PC-3 (cell line): ENCODE measurements around the gene NLGN4X. TPM values are rescaled to one million over a fixed set of nuclear protein-coding genes. Genes with fewer than 3 reads are reported as not detected.

Experiments used
- ATAC-seq: fragments of 200-7000 bp; cut with Tn5 transposase; 2 replicates; pipeline ENCODE4 v1.9.1; 2020; ENCODE audit warnings: mild to moderate bottlenecking, moderate library complexity
- BruUV-seq: library from RNA; stranded (reverse); fragments of 400-500 nt; replicated peaks from 2 replicates; lab custom pipeline; 2021; lab: Mats Ljungman, UMichigan
- CTCF ChIA-PET: fragments of 300-600 bp; sonication (Branson Sonifier 250); formaldehyde crosslinking; loops from one replicate; lab custom pipeline; 2022; ENCODE audit warnings: antibody characterized with exemption; lab: Charles Lee
- POLR2A ChIA-PET: fragments of 300-600 bp; sonication (Branson Sonifier 250); formaldehyde crosslinking; loops from one replicate; lab custom pipeline; 2022; ENCODE audit warnings: antibody characterized with exemption; ENCODE audit not compliant: unreplicated experiment; lab: Charles Lee
- DNase-seq: peaks from one replicate; pipeline ENCODE4 v3.0.0-alpha.2; 2015
- H2AFZ ChIP-seq: fragments of 300-600 bp; sonication (generic); 2 replicates; pipeline ENCODE4 v1.6.0; 2016; ENCODE audit warnings: antibody characterized with exemption, low read length
- H3F3A ChIP-seq: fragments of 300-600 bp; sonication (generic); one replicate; pipeline ENCODE4 v1.6.0; 2017; ENCODE audit warnings: antibody characterized with exemption, low read length, control low read depth, mild to moderate bottlenecking; ENCODE audit not compliant: unreplicated experiment
- H3K27ac ChIP-seq: fragments of 300-600 bp; sonication (generic); 2 replicates; pipeline ENCODE4 v1.5.1; 2016; ENCODE audit warnings: mild to moderate bottlenecking, low read length
- H3K27me3 ChIP-seq: fragments of 300-600 bp; sonication (generic); 2 replicates; pipeline ENCODE4 v1.6.1; 2016; ENCODE audit warnings: low read length, mixed read lengths
- H3K36me3 ChIP-seq: fragments of 300-600 bp; sonication (generic); 2 replicates; pipeline ENCODE4 v1.6.1; 2016; ENCODE audit warnings: low read depth, mixed run types, low read length, mixed read lengths
- H3K4me1 ChIP-seq: fragments of 300-600 bp; sonication (generic); 2 replicates; pipeline ENCODE4 v1.5.1; 2016; ENCODE audit warnings: low read length; ENCODE audit not compliant: insufficient read depth
- H3K4me2 ChIP-seq: fragments of 300-600 bp; sonication (generic); 2 replicates; pipeline ENCODE4 v1.6.0; 2016; ENCODE audit warnings: low read length
- H3K4me3 ChIP-seq: fragments of 300-600 bp; sonication (generic); 2 replicates; pipeline ENCODE4 v1.5.1; 2016; ENCODE audit warnings: mild to moderate bottlenecking, low read length, mixed read lengths
- H3K79me2 ChIP-seq: fragments of 300-600 bp; sonication (generic); 2 replicates; pipeline ENCODE4 v1.6.1; 2017; ENCODE audit warnings: low read length, mixed read lengths
- H3K9ac ChIP-seq: fragments of 300-600 bp; sonication (generic); 2 replicates; pipeline ENCODE4 v1.6.0; 2016; ENCODE audit warnings: mild to moderate bottlenecking, low read length
- H3K9me2 ChIP-seq: fragments of 300-600 bp; sonication (generic); replicated peaks from 2 replicates; pipeline ENCODE4 v1.6.1; 2016; ENCODE audit warnings: mixed run types, low read length, mixed read lengths
- H3K9me3 ChIP-seq: fragments of 300-600 bp; sonication (generic); 2 replicates; pipeline ENCODE4 v1.6.1; 2016; ENCODE audit warnings: low read length, mixed read lengths
- H4K20me1 ChIP-seq: fragments of 300-600 bp; sonication (generic); 2 replicates; pipeline ENCODE4 v1.6.1; 2016; ENCODE audit warnings: low read length, mixed read lengths
- EZH2 ChIP-seq: fragments of 300-600 bp; sonication (generic); IDR thresholded peaks from one replicate; pipeline ENCODE4 v1.6.1; 2017; ENCODE audit warnings: antibody characterized with exemption, mild to moderate bottlenecking, low read length; ENCODE audit not compliant: unreplicated experiment
- EZH2phosphoT487 ChIP-seq: fragments of 300-600 bp; sonication (generic); IDR thresholded peaks from 2 replicates; pipeline ENCODE4 v1.6.1; 2018; ENCODE audit warnings: mild to moderate bottlenecking, antibody characterized with exemption, low read length, borderline replicate concordance
- intact Hi-C: fragments of 100-400 bp; cut with micrococcal nuclease; formaldehyde crosslinking; loops from 2 replicates; pipeline ENCODE4 v1.9.0; 2023
- total RNA-seq: library from RNA; depleted of rRNA; stranded (reverse); fragments of >200 nt; gene quantifications from 2 replicates; pipeline ENCODE4 v1.2.3, GENCODE V29; 2014
- TF ChIP-seq, protein P1 (sequence below): fragments of 300-600 bp; sonication (generic); conservative IDR thresholded peaks from 2 replicates; pipeline ENCODE4 v1.5.1; 2017; ENCODE audit warnings: antibody characterized with exemption, low read depth, mild to moderate bottlenecking, low read length

NLGN4X gene
- total RNA-seq, 1 experiment from 2014 or later, result not detected

DNA sequence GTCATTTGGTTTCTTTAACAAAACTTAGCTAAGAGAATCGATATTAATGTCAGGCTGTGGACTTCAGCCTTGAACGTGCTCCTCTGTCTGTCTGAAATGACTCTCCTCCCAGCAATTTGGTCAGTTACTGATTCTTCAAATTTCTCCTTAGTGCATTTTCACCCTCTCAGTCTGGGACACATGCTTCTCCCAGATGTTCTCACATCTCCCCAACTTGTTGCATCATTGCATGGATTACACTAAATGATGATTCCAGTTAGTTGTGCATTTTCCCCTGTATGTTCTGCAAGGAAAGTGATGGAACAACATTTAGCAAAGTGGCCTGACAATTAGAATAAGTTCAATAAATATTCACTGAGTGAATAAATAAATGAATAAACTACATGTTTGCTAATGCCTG, 94.4 kb downstream of the NLGN4X start:
- H3K9ac ChIP-seq, result no peak overlapping the region
- no peaks in the 10 kb centered on the region for H3K9me3 ChIP-seq
- no peak overlapping the region for H3K4me3 ChIP-seq
- H3K4me2 ChIP-seq, result no peak overlapping the region
- ChIA-PET POLR2A (no interaction called here), CTCF (no interaction called here)
- intact Hi-C loops, result no loop called here
- H4K20me1 ChIP-seq, result no peaks in the 10 kb centered on the region
- H3F3A ChIP-seq, result no peaks in the 10 kb centered on the region
- H3K79me2 ChIP-seq, result no peaks in the 10 kb centered on the region
- H3K9me2 ChIP-seq, result no peaks in the 10 kb centered on the region
- no peaks in the 10 kb centered on the region for H3K4me1 ChIP-seq
- H3K36me3 ChIP-seq, result no peaks in the 10 kb centered on the region
- DNase-seq (no peak), ATAC-seq (no peak)
- TF ChIP-seq EZH2, result no peak
- TF ChIP-seq, protein P1, sequence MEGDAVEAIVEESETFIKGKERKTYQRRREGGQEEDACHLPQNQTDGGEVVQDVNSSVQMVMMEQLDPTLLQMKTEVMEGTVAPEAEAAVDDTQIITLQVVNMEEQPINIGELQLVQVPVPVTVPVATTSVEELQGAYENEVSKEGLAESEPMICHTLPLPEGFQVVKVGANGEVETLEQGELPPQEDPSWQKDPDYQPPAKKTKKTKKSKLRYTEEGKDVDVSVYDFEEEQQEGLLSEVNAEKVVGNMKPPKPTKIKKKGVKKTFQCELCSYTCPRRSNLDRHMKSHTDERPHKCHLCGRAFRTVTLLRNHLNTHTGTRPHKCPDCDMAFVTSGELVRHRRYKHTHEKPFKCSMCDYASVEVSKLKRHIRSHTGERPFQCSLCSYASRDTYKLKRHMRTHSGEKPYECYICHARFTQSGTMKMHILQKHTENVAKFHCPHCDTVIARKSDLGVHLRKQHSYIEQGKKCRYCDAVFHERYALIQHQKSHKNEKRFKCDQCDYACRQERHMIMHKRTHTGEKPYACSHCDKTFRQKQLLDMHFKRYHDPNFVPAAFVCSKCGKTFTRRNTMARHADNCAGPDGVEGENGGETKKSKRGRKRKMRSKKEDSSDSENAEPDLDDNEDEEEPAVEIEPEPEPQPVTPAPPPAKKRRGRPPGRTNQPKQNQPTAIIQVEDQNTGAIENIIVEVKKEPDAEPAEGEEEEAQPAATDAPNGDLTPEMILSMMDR, result no peak
- BruUV-seq, result no TSS peak
- no peaks in the 10 kb centered on the region for H3K27me3 ChIP-seq
- no peak overlapping the region for H3K27ac ChIP-seq
- H2AFZ ChIP-seq, result no peak overlapping the region

DNA sequence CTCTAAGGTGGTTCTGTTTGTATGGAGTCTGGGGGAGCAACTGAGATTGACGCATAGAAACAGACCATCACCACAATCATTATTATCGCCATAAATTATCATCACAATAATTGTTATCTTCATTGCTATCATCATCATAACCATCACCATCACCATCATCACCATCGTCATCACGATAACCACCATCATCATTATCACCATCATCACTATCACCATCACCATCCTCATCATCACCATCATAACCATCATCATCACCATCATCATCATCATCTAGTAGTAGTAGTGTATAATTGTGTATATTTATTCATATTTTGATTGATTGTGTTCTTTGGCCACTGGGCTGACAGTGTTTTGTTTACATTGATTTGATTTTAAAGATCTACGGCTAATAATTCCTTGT, 95.7 kb downstream of the NLGN4X start:
- BruUV-seq, result no TSS peak
- ChIA-PET POLR2A (no interaction called here), CTCF (no interaction called here)
- Histone ChIP-seq H3K9me2 (no peaks in the 10 kb centered on the region), H3K4me1 (no peaks in the 10 kb centered on the region), H3K36me3 (no peaks in the 10 kb centered on the region), H3K9ac (no peak overlapping the region), H2AFZ (no peak overlapping the region), H3K9me3 (no peaks in the 10 kb centered on the region), H4K20me1 (no peaks in the 10 kb centered on the region), H3F3A (no peaks in the 10 kb centered on the region), H3K4me2 (no peak overlapping the region), H3K27ac (no peak overlapping the region), H3K27me3 (no peaks in the 10 kb centered on the region), H3K4me3 (no peak overlapping the region), H3K79me2 (no peaks in the 10 kb centered on the region)
- intact Hi-C loops, result no loop called here
- no peak for DNase-seq
- ATAC-seq, result no peak
- TF ChIP-seq EZH2, result no peak
- TF ChIP-seq, protein P1, result no peak
- TF ChIP-seq EZH2phosphoT487, result no peak

DNA sequence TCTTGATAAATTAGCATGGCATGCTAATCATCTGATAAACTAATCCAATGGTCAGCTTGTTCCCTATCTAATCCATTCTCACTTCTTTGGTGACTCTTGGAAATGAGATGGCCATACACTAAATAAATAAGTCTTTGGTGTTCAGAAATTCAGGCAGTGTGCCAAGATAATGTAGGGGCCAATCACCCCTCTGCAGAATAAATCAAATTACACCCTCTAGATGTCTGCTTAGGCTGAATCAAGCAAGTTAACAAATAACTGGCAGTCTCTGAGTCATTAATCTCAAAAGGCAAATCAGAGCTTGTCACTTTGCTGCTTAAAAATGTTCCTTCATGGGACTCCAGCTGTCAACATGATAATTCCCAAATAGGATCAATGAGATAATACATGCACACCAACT, 97.4 kb downstream of the NLGN4X start:
- DNase-seq, result no peak
- Histone ChIP-seq H3K4me1 (no peaks in the 10 kb centered on the region), H3K36me3 (no peaks in the 10 kb centered on the region), H4K20me1 (no peaks in the 10 kb centered on the region), H3F3A (no peaks in the 10 kb centered on the region), H3K9me3 (no peaks in the 10 kb centered on the region), H3K4me3 (no peak overlapping the region), H3K9ac (no peak overlapping the region), H3K4me2 (no peak overlapping the region), H2AFZ (no peak overlapping the region), H3K79me2 (no peaks in the 10 kb centered on the region), H3K27ac (no peak overlapping the region), H3K27me3 (no peaks in the 10 kb centered on the region), H3K9me2 (no peaks in the 10 kb centered on the region)
- intact Hi-C loops, result no loop called here
- ChIA-PET CTCF (no interaction called here), POLR2A (no interaction called here)
- TF ChIP-seq EZH2, result no peak
- TF ChIP-seq EZH2phosphoT487, result no peak
- TF ChIP-seq, protein P1, result no peak
- no peak for ATAC-seq
- BruUV-seq, result no TSS peak
